Liver (tissue), 9 donors: ENCODE data around the gene DIAPH2. TPM values are rescaled to one million over a fixed set of nuclear protein-coding genes. Genes with fewer than 3 reads are reported as not detected.
A peak's percentile ranks its signal among the peaks of the same experiment; 100 is the strongest.

Experiments
- DNase-seq: peaks from one replicate; pipeline ENCODE4 v3.0.0-alpha.2; 2017; ENCODE audit warnings: low spot score
- H3K27ac ChIP-seq, 2 donors: one replicate each; pipeline ENCODE4 v1.7.0; 2013; ENCODE audit warnings: inconsistent platforms in 2 of 2, low read length in 2 of 2, control low read depth in 1 of 2, low read depth in 1 of 2, mild to moderate bottlenecking in 1 of 2
- H3K27me3 ChIP-seq, 4 donors: one replicate each; pipeline versions ENCODE4 v1.6.1 to v1.7.0; 2013; ENCODE audit warnings: low read length in 3 of 4, inconsistent platforms in 1 of 4, mild to moderate bottlenecking in 1 of 4, moderate library complexity in 1 of 4; ENCODE audit not compliant: control insufficient read depth in 4 of 4, insufficient read depth in 4 of 4
- H3K36me3 ChIP-seq, 4 donors: one replicate each; pipeline versions ENCODE4 v1.6.1 to v1.7.0; 2013; ENCODE audit warnings: low read length in 3 of 4, mild to moderate bottlenecking in 3 of 4, low read depth in 1 of 4, moderate library complexity in 1 of 4; ENCODE audit not compliant: control insufficient read depth in 4 of 4, insufficient read depth in 3 of 4
- H3K4me1 ChIP-seq, 4 donors: one replicate each; pipeline versions ENCODE4 v1.6.1 to v1.7.0; 2013; ENCODE audit warnings: low read length in 3 of 4, mild to moderate bottlenecking in 3 of 4, moderate library complexity in 1 of 4; ENCODE audit not compliant: control insufficient read depth in 4 of 4, insufficient read depth in 4 of 4
- H3K4me3 ChIP-seq, 3 donors: one replicate each; pipeline versions ENCODE4 v1.6.1 to v1.7.0; 2013; ENCODE audit warnings: low read length in 3 of 3, control low read depth in 1 of 3, low read depth in 1 of 3, mild to moderate bottlenecking in 1 of 3
- H3K9ac ChIP-seq, 2 donors: one replicate each; pipeline ENCODE4 v1.7.0; 2013; ENCODE audit warnings: low read length in 2 of 2, mild to moderate bottlenecking in 2 of 2, moderate library complexity in 2 of 2, control low read depth in 1 of 2, low read depth in 1 of 2
- H3K9me3 ChIP-seq, 4 donors: one replicate each; pipeline versions ENCODE4 v1.6.1 to v1.7.0; 2013; ENCODE audit warnings: low read length in 3 of 4; ENCODE audit not compliant: control insufficient read depth in 4 of 4
- ATF3 ChIP-seq: IDR thresholded peaks from 2 replicates; pipeline ENCODE4 v1.6.1; 2016; ENCODE audit warnings: antibody characterized with exemption
- CTCF ChIP-seq: fragments of 150-350 bp; IDR thresholded peaks from 2 replicates; pipeline ENCODE4 v1.5.1; 2017; ENCODE audit warnings: improper control_type of control experiment, low read depth, low read length; ENCODE audit not compliant: missing input control
- EGR1 ChIP-seq, 2 donors: IDR thresholded peaks; 2 replicates each; pipeline ENCODE4 v1.6.1; 2016 to 2018; ENCODE audit warnings: antibody characterized with exemption in 2 of 2, low read depth in 2 of 2
- FOXA1 ChIP-seq: IDR thresholded peaks from 2 replicates; pipeline ENCODE4 v1.6.1; 2016; ENCODE audit warnings: antibody characterized with exemption
- GABPA ChIP-seq, 2 donors: IDR thresholded peaks in 1 of 2; conservative IDR thresholded peaks in 1 of 2; 2 replicates each; pipeline ENCODE4 v1.6.1; 2016; ENCODE audit warnings: antibody characterized with exemption in 2 of 2, mild to moderate bottlenecking in 1 of 2, moderate library complexity in 1 of 2
- HNF4G ChIP-seq: IDR thresholded peaks from 2 replicates; pipeline ENCODE4 v1.6.1; 2016; ENCODE audit warnings: antibody characterized with exemption
- JUND ChIP-seq, 2 donors: IDR thresholded peaks; 2 replicates each; pipeline ENCODE4 v1.6.1; 2016; ENCODE audit warnings: antibody characterized with exemption in 2 of 2
- NR2F2 ChIP-seq: IDR thresholded peaks from 2 replicates; pipeline ENCODE4 v1.6.1; 2016; ENCODE audit warnings: antibody characterized with exemption
- RAD21 ChIP-seq, 2 donors: IDR thresholded peaks; 2 replicates each; pipeline ENCODE4 v1.6.1; 2016; ENCODE audit warnings: antibody characterized with exemption in 2 of 2, mild to moderate bottlenecking in 2 of 2
- RXRA ChIP-seq, 2 donors: IDR thresholded peaks; 2 replicates each; pipeline ENCODE4 v1.6.1; 2017 to 2018; ENCODE audit warnings: antibody characterized with exemption in 2 of 2, mild to moderate bottlenecking in 1 of 2
- SP1 ChIP-seq: IDR thresholded peaks from 2 replicates; pipeline ENCODE4 v1.6.1; 2018; ENCODE audit warnings: antibody characterized with exemption, mild to moderate bottlenecking
- TAF1 ChIP-seq: conservative IDR thresholded peaks from 2 replicates; pipeline ENCODE4 v1.6.1; 2016; ENCODE audit warnings: antibody characterized with exemption, mild to moderate bottlenecking
- YY1 ChIP-seq: IDR thresholded peaks from 2 replicates; pipeline ENCODE4 v1.6.1; 2016; ENCODE audit warnings: antibody characterized with exemption, mild to moderate bottlenecking
- ZBTB33 ChIP-seq: IDR thresholded peaks from 2 replicates; pipeline ENCODE4 v1.6.1; 2016; ENCODE audit warnings: antibody characterized with exemption
- WGBS: extraction: QIAGEN DNeasy Blood & Tissue Kit; methylation state at CpG from one replicate; pipeline ENCODE4 v1.1.7; 2013; 5-methylcytosine and 5-hydroxymethylcytosine counted together
- polyA plus RNA-seq, 2 donors: library from polyadenylated mRNA; stranded (reverse) in 1 of 2; unstranded in 1 of 2; fragments of 200-250 nt in 1 of 2; fragments of >200 nt in 1 of 2; fragmentation: Nextera tagmentation in 1 of 2; extraction: Ambion mirVana in 1 of 2; gene quantifications; one replicate each; pipeline versions ENCODE4 v1.2.1 to v1.2.3, GENCODE V29; 2013 to 2015
- total RNA-seq, 2 donors: library from RNA; depleted of rRNA; stranded (reverse); fragments of >200 nt; gene quantifications; one replicate each; pipeline ENCODE4 v1.2.3, GENCODE V29; 2014
- donor health status: healthy.
- donor health status: healthy.
- donor health status: healthy.
- donor health status: healthy.
- donor health status: healthy.

DIAPH2 gene
- total and polyA plus RNA-seq, 4 donors = 2.7 to 16.6 (median 5.3) TPM

- Histone ChIP-seq H3K4me3 (no peak overlapping the region), H3K9me3 (no peaks in the 10 kb centered on the region), H3K9ac (no peak overlapping the region), H3K27ac (no peak overlapping the region), H3K27me3 (no peaks in the 10 kb centered on the region), H3K4me1 (no peaks in the 10 kb centered on the region), H3K36me3 (no peaks in the 10 kb centered on the region)
- DNase-seq = no peak
- TF ChIP-seq NR2F2 (no peak), RAD21 (IDR thresholded peaks at IDR 0.05) (no peak), RXRA (IDR thresholded peaks at IDR 0.05) (no peak), TAF1 (no peak), JUND (IDR thresholded peaks at IDR 0.05) (no peak), GABPA (IDR thresholded peaks at IDR 0.05 in 1 of 2, conservative IDR thresholded peaks at IDR 0.05 in 1 of 2) (no peak), FOXA1 (no peak), ZBTB33 (no peak)
- WGBS = 49% methylated on average over 1 of the region's 1 CpG
These were observed 746.6 kb downstream of the DIAPH2 start for GRCh38 chrX:97431281-97431680.

- H3K27me3 ChIP-seq = no peaks in the 10 kb centered on the region
- no peak for DNase-seq
- no peak for TF ChIP-seq EGR1 (IDR thresholded peaks at IDR 0.05; ENCODE audit: low read depth in 2 of 2)
- no peak for TF ChIP-seq YY1
- TF ChIP-seq SP1 = no peak
- no peak for TF ChIP-seq ZBTB33
- TF ChIP-seq HNF4G = no peak
- TF ChIP-seq RAD21 (IDR thresholded peaks at IDR 0.05) = peak in 1 of 2 donors; percentile 33
- no peak for TF ChIP-seq GABPA (IDR thresholded peaks at IDR 0.05 in 1 of 2, conservative IDR thresholded peaks at IDR 0.05 in 1 of 2)
- no peak for TF ChIP-seq ATF3
- TF ChIP-seq RXRA (IDR thresholded peaks at IDR 0.05) = no peak
- peak; percentile 7 for TF ChIP-seq CTCF
- H3K4me1 ChIP-seq = no peaks in the 10 kb centered on the region
- H3K9ac ChIP-seq = no peak overlapping the region
- H3K9me3 ChIP-seq = no peaks in the 10 kb centered on the region
- H3K36me3 ChIP-seq = no peaks in the 10 kb centered on the region
- H3K27ac ChIP-seq = no peak overlapping the region
- 98% methylated on average over 1 of the region's 1 CpG for WGBS
- no peak overlapping the region for H3K4me3 ChIP-seq
These were observed 761.7 kb downstream of the DIAPH2 start for GRCh38 chrX:97446298-97446882.
